Stimulated activated CD4-positive, alpha-beta T cell treated with anti-CD3 and anti-CD28 coated beads, Interleukin-2, amount 100 ng/mL, for 24 hours (primary cell): ENCODE data around the gene LDLR.
A peak's percentile ranks its signal among the peaks of the same experiment; 100 is the strongest.
"Not testable (repeated sequence)": the region's sequence is repeated elsewhere in the genome, so short reads cannot be mapped to it uniquely, and the experiment has no call there.

Experiments
- DNase-seq, 2 donors: peaks; one replicate each; pipeline ENCODE4 v3.0.0-alpha.2; 2020

The LDLR gene

DNA sequence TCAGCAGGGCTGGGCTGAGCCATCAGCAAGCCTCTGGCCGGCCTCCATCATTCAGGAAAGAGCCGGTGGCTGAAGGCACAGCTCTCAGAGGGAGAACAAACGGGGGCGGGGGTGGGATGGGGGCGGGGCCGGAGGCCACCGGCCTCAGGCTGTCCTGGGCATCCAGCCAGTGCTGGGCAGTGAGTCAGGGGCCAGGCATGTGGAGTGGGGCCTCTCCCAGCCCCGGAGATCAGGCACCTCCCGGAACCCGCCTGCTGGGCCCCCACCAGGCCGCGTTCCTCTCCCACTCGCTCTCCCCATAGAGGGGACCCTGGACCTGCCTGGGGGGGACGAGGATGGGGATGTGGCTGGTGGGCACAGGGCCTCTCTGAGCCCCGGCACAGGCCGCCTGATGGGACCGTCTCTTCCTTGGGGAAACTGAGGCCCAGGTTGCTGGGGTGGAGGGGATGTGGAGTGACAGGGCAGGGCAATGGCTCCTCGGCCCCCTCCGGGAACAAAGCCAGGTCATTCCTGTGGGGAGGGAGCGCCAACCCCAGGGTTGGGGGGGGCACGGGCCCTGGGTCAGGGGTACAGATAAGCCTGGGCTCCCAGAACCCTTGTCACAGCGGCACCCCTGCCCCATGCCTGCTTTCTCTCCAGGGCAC, 53.4 kb downstream of the LDLR start:
- no peak for DNase-seq

DNA sequence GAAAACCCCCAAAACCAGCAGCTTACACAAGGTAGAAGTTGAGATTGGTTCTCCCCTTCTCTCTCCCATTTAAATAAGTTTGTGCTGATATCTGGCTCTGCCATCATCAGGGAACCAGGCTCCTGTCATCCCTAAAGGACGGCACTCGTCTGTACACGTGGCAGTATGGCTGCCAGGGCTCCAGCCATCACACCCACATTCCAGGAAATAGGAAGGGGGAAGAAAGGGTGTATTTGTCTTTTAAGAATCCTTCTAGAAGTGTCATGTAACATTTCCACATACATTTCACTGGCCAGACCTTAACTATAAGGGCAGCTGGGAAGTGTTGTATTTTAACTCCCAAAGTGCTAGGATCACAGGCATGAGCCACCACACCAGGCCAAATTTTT, 56.3 kb downstream of the LDLR start:
- DNase-seq = no peak

DNA sequence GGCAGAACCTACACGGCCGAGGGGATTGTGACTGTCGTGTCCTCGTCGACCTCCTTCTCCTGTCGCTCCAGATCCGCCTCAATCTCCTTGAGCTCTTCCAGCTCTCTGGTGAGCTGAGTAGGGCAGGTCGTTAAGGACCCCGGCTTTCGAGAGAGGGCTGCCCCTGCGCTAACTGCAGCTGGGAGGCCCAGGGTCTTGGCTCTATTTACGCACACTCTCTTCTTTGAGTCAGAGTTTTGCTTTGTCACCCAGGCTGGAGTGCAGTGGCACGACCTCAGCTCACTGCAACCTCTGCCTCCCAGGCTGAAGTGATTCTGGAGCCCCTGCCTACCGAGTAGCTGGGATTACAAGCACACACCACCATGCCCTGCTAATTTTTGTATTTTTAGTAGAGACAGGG, 58.7 kb downstream of the LDLR start:
- DNase-seq = no peak

DNA sequence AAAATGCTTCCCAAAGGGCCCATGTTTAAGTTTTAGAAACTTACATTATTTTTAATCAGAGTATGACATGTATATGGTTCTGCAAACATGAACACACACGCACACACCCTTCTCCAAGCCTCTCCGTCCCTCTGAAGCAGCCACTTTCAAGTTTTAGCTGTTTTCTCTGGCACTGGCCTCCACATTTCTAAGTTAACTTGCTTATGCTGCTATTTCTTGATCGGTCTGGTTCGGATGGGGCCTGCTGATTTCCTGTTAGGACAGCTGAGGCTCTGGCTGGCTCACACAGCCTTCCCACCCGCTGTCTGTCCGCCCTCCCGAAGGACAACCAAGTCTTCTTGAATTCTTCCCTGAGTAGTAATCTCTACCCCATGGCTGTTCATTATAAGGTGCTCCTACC, 61.9 kb downstream of the LDLR start:
- no peak for DNase-seq

DNA sequence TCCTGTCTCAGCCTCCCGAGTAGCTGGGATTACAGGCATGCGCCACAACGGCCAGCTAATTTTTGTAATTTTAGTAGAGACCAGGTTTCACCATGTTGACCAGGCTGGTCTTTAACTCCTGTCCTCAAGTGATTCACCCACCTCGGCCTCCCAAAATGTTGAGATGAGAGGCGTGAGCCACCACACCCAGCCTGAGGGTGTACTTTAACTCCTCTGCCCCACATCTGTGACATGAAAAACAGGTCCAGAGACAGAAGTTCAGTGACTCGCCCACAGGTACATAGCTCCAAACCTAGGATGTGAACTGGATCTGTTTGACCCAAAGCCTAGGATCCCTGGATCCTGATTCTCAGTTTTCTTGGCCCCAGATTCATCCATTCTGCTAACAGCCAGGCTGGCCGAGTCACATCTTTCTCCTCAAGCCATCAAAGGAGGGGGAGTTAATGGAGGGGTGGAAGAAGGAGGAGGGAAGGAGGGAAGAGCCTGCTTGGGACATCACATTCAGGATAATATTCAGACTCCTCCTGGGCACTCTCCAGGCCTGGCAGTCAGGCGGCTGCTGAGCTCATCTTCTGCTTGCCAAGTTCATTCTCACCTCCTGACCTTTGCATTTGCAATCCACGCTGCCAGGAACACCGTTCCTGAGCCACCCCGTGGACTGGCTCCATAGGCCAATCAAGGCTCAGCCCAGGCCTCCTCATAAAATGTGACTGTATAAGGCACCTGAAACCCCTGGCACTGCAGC, 63.2 kb downstream of the LDLR start:
- DNase-seq = no peak

DNA sequence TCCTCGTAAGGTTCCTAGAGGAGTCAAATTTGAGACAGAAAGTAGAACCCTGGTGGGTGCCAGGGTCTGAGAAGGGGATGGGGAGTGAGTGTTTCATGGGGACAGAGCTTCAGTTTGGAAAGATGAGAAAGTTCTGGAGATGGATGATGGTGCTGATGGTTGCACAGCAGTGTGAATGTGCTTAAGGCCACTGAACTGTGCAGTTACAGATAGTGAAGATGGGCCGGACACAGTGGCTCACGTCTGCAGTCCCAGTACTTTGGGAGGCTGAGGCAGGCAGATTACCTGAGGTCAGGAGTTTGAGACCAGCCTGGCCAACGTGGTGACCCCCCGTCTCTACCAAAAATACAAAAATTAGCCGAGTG, 65.4 kb downstream of the LDLR start:
- no peak for DNase-seq

DNA sequence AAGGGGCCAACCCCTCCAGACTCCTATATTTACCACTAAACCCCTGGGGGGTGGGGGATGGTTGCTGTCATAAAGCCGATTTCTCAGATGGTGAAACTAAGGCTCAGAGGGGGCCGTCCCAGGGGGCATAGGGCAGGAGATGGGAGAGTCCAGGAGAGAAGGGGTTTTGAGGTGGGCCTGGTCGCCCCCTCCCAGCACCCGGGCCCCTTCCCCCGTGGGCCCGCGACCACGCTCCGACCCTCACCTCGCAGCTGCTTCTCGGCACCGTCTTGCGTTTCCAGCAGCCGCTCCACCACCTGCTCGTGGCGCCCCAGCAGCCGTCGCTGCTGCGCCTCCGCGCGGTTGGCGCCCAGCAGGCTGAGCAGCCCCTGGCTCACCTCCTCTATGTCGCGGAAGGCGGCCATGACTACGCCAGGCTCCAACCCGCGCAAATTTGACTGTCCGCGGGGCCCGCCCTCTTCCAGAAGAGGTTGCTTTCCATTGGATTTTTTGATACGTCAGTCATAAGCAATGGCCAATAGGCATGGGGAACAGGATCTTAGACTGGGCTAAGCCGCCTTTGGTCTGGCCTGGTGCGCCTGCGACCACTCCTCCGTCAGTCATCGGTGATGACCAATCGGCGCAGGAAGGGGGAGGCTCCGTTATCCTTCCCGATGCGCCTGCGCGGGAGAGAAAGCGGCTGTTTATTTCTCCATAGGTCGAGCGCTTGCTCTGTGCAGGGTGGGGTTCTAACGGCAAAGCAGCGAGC, 66.3 kb downstream of the LDLR start, which contains the start of gene SPC24:
SPC24 (minus strand) TSS at position 410 of the 748 bp plus-strand sequence; CDS start at position 404, 6 bp downstream.
- peak; percentile 90 to 92 for DNase-seq

DNA sequence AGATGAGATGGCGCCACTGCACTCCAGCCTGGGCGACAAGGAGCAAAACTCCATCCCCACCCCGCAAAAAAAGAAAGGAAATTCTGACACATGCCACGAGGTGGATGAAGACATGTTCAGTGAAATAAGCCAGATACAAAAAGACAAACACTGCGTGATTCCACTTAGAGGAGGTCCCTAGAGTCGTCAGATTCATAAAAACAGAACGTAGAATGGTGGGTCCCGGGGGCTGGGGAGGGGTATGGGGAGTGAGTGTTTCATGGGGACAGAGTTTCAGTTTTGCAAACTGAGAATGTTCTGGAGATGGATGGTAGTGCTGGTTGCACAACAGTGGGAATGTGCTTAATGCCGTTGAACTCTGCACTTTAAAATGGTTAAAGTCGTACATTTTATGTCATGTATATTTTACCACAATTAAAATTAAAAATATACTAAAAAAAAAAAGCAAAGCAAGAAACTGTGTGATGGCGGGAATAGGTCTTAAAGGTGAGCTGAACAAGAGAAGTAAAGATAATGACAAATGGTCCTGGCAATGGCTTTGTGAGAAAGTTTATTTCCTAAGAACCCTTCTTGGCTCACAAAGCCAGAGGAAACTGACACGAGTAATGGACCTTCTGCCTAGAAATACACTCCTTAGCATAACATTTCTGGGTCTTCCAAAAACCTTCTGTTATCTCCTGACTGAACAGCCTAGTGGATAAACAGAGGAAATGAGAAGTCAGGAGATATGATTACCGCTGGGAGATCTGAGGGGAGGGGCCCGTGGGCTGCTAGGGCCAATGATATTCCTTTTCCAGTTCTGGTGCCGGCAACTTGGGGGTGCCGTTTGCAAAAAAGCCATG, 70.6 kb downstream of the LDLR start:
- no peak for DNase-seq

DNA sequence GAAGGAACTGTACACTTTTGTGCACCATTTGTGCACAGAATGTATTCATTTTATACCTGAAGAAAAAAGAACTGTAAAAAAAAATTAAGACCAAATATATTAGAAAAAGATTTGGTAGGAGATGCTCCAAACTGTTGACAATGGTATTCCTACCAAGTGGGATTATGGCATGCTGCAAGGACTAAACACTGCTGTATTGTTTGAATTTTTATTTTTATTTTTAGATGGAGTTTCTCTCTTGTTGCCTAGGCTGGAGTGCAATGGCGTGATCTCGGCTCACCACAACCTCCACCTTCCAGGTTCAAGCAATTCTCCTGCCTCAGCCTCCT, 71.1 kb downstream of the LDLR start:
- not testable (repeated sequence) for DNase-seq

DNA sequence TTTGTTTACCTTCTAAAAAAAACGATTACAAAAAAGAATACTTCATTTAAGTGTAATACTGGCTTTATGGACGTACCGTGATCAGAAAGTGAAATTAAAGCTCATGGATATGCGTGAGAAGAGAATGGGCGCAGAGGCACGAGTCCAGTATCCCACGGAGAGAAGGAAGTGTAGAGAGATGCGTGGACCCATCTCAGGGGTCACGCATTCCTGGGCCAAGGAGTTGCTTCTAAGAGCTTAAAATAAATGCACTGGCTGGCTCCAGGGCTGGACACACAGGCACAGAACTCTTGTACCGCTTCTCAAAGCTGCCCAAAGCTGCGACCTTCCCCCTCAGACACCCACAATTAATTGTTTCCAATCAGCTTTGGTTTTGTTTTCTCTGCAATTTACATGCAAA, 75.0 kb downstream of the LDLR start:
- no peak for DNase-seq

DNA sequence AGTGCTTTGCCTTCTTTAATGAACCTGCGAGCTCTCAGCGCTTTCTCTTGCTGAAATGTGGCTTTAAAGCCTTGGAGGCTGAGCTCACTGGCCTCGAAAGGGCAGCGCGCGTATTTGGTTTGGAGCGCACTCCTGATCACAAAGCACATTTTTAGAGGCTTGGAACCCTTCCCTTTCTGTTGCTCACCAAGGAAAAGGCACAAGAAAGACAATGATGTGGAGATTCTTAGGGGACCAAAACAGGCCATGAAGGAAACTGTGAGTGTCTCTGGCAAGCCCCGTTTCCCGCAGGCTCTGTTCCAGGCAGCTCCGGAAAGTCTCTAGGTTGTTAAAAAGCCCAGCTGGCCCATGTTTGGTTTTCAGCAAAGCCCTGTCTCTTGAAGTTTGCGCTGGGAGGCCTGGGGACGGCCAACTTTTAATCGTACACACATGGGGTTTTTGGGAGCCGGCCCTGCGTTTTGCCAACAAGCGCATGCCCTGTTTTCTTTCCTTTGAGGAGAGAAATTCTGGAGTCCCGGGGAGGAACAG, 75.7 kb downstream of the LDLR start:
- DNase-seq = no peak

DNA sequence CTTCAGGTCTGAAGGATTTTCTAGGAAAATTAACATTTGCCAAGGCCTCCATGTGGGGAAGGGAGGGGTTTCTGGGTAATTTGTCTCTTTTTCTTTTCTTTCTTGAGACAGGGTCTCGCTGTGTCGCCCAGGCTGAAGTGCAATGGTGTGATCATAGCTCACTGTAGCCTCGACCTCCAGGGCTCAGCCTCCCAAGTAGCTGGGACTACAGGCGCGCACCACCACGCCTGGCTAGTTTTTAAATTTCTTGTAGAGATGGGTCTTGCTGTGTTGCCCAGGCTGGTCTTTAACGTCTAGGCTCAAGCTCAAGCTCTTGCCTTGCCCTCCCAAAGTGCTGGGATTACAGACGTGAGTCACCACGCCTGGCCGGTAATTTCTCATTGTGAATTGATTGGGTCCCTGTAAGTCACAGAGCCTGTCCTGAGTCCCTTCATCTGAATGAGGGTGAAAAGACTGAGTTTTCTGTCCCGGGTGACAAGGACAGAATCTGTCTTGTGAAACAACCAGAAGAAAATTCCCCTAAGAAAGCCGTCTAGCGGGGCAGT, 76.3 kb downstream of the LDLR start:
- no peak for DNase-seq

DNA sequence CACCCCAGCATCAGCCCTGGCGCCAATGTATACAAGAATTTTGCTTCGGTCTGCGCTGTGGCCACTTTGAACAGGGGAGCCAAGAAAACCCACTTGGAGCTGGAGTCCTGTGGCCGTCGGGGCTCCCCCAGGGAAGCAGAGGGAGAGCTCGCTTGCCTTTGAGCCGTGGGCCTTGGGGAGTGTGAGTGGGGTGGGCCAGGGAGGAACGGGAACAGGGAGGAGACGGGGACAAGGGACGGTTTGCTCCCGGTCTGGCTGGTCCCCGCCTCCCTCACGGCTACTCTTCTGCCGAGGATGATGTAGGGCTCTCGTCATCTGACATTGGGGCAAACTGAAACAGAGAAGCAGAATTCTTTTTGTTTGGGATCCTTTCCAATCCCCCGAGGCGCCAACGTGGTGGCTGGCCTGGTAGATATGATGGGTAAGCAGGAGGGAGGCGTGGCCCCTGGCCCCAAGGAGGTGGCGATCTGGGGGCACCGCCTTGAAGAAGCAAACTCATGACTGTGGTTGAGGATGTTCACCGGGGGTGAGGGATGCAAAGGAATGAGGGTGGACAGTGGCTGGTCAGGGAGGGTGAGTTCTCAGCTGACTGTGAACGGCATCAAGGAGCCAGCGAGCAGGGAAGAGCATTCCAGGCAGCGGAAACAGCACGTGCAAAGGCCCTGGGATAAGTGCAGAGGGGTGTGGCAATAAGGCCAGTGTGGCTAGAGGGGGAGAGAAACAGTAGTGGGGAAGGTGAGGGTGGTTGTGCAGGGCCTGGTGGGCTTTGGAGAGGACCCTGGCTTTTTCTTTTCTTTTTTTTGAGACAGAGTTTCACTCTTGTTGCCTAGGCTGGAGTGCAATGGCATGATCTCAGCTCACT, 77.2 kb downstream of the LDLR start:
- no peak for DNase-seq

DNA sequence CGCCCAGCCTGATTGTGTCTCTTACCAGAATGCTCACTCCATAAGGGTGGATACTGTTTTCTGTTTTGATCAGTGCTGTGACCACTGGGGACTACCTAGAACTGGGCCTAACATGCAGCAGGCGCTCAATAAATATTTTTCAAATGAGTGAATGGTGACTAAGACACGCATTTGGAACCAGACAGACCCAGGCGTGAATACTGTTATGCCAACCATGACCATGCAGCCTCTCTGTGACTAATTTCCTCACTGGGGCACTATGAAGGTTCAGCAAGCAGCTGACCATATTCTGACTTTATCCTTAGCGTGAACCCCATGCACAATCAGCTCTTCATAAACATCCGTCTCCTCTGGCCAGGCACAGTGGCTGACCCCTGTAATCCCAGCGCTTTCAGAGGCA, 79.3 kb downstream of the LDLR start:
- no peak for DNase-seq

DNA sequence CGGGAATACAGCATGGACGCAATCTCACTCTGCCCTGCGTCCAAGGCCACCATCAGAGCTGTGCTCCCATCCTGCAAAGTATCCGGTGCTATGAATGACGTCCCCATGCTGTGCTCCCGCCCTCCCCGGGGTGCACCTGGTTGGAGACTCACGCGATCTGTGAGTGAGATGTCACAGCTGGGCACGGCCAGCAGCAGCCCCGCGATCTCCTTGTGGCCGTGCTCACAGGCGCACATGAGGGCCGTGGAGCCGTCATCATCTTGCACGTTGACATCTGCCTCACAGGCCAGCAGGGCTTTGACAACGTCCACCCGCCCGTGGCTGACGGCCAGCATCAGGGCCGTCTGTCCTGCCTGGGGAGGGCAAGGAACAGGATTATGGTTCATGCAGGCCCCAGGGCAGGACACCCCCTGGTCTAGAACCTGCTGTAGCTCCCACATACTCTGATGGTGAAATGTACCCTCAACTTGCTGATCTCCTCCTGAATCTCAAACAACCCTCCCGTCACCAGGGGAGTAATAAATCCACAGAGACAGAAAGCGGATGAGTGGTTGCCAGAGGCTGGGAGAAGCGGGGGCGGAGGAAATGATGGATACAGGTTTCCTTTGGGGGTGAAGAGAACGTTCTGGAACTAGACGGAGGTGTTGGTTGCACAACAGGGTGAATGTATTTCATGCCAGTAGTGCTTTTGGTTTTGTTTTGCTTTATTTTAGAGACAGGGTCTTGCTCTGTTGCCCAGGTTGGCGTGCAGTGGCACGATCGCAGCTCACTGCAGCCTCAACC, 80.8 kb downstream of the LDLR start:
- no peak for DNase-seq

DNA sequence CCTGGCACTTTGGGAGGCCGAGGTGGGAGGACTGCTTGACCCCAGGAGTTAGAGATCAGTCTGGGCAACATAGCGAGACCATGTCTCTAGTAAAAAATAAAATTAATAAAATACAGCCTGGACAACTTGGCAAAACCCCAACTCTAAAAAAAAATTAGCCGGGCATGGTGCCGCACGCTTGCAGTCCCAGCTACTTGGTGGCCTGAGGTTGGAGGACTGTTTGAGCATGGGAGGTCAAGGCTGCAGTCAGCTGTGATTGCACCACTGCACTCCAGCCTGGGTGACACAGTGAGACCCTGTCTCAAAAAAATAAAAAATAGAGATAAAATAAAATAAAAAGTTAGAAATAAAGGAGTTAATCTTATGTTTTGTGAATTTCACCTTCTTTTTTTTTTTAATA, 81.9 kb downstream of the LDLR start:
- DNase-seq = no peak

DNA sequence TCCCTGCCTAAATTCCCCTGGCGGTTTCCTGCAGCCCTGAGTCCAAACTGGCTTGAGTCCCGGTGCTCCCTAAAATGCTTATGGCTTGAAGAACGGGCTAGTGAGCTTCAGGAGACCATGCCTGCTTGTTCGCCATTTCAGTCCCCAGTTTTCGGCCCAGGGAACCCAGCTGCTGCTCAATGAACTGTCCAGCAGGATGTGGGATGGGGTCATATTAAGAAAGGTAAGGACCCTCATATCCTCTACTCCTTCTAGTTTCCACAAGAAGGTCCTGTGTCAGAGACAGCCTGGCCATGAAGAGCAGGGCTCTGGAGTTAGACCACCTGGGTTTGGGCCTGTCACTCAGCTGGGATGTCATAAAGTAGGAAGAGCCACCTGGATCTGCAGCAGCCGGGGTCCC, 83.3 kb downstream of the LDLR start:
- no peak for DNase-seq

DNA sequence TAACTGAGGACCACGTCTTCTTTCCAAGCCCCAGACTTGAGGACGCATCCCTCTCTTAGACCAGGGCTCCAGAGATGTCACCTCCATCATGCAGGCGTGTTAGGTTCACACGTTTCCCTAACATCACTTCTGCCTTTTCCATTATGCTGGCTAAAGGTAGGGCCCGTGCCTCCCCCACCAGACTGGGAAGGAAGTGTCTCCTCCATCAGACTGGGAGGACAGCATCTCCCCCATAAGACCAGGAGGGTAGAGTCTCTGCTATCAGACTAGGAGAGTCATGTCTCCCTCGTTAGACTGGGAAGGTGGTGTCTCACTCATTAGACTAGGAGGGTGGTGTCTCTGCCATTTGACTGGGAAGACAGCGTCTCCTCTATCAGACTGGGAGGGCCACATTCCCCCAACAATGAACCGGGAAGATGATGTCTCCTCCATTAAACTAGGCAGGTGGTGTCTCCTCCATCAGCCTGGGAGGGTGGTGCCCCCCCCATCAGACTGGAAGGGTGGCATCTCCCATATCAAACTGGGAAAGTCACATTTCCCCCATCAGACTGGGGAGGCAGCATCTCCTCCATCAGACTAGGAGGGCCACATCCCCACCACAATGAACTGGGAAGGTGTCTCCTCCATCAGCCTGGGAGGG, 84.4 kb downstream of the LDLR start:
- no peak for DNase-seq

DNA sequence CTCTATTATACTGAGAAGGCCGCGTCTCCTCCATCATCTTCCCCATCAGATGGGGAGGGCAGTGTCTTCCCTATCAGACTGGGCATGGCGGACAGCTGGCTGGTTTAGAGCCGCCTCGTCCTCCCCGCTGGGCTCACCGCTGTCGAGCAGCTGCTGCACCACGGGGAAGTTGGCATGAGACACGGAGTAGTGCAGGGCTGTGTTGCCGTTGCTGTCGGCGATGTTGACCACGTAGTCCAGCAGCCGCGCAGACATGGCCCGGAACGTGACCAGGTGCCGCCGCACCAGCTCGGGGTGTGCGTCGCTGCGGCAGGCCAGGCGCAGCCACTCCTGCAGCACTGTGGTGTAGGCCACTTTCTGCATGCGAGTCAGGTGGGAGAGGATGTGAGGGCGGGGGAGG, 85.1 kb downstream of the LDLR start:
- DNase-seq = no peak

DNA sequence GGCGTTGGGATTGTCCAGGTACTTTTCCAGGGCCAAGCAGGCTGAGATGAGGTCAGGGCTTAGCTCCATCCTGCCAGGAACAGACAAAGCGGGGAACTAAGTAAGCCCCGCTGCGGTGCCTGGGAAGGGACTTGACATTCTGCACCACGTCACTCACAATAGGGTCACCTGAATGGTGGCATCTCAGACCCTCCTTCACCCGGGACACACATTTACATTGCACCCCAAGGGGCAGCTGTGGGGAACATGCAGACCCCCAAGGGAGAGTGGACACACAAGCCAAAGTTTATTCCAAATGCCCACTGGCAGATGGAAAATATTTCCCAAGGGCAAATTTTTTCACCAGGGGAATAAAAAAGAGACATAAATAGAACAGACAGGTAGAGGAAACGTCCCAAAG, 86.7 kb downstream of the LDLR start:
- no peak for DNase-seq
